D341Med (cell line): ENCODE results near the gene CCDC88C.

Experiments
- DNase-seq: peaks from one replicate; pipeline ENCODE4 v3.0.0; 2012; ENCODE audit warnings: low spot score

CCDC88C gene

GRCh38 chr14:91366749-91367148, 50.9 kb downstream of the CCDC88C start:
- no peak for DNase-seq

- no peak for DNase-seq
Measured at GRCh38 chr14:91365552-91365951, 52.1 kb downstream of the CCDC88C start.

GRCh38 chr14:91364524-91365270, 52.9 kb downstream of the CCDC88C start:
- DNase-seq, result no peak

- DNase-seq, result no peak
Measured at GRCh38 chr14:91363776-91364523, 53.7 kb downstream of the CCDC88C start.

GRCh38 chr14:91361233-91361811, 56.3 kb downstream of the CCDC88C start:
- DNase-seq, result no peak

GRCh38 chr14:91360490-91361232, 57.0 kb downstream of the CCDC88C start:
- no peak for DNase-seq

GRCh38 chr14:91358654-91359220, 58.9 kb downstream of the CCDC88C start:
- no peak for DNase-seq

DNA sequence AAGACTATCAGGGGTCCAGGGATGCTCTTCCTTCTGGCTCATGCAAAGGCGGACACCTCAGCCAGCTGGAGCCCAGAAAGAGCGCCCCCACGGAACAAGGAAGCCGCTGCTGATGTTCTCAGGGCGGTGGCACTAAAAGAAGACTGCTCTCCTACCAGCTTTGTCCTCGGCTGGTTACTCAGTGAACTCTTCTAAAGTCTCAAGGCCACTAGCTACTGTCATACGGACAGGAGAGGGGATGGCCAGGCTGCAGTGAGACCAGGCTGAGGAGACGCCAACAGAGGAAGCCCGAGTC, 59.6 kb downstream of the CCDC88C start:
- no peak for DNase-seq

DNA sequence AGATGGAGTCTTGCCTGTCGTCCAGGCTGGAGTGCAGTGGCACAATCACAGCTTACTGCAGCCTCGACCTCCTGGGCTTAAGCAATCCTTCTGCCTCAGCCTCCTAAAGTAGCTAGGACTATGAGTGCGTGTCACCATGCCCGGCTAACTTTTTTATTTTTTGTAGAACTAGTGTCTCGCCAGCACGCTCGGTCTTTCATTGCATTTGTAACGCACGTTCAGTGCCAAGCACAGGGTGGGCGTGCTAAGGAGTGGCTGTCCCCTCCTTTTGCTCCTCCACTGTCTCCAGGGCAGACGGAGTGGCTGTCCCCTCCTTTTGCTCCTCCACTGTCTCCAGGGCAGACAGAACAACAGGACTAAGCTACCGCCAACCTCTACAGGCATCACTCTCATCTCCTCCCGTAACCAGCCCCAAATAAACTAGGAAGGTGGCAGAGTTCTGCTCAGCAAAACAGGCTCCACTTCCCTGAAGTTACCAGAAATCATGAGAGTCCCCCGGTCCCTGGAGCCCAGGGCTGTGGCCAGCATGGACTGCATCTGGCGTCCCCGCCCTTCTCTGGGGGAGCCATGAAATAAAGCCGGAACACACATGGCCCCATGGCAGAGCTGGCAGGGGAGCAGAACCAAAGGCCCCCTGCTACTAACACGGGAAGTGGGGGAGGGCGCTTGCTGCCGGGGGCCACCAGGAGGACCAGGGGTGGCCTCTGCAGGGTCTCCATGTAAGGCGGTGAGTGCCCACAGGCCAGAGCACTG, 60.2 kb downstream of the CCDC88C start:
- DNase-seq, result no peak

DNA sequence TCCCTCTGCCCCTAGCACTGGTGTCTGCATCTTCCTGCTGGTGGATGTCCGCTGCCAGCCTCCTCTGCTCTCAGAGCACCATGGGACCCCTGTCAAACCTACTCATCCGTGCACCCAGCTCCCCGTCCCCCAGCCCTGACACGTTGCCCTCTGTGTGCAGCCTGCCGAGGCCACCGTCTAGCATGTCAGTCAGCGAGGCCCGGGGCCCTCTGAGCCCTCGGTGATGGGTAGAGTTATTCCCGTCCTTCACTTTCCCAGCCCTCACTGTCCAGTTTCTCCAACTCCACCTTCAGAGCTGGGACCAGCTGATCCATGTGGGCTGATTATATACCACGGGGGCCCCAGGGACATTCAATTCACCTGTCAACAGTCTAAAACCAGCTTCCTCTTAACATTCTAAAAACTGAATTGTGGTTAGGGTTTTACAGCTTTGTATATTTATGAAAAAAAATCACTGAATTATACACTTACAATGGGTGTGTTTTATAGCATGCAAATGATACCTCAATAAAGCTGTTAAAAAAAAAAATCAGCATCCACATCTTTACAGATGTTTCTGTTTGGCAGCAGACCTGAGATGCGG, 61.3 kb downstream of the CCDC88C start:
- DNase-seq, result no peak

DNA sequence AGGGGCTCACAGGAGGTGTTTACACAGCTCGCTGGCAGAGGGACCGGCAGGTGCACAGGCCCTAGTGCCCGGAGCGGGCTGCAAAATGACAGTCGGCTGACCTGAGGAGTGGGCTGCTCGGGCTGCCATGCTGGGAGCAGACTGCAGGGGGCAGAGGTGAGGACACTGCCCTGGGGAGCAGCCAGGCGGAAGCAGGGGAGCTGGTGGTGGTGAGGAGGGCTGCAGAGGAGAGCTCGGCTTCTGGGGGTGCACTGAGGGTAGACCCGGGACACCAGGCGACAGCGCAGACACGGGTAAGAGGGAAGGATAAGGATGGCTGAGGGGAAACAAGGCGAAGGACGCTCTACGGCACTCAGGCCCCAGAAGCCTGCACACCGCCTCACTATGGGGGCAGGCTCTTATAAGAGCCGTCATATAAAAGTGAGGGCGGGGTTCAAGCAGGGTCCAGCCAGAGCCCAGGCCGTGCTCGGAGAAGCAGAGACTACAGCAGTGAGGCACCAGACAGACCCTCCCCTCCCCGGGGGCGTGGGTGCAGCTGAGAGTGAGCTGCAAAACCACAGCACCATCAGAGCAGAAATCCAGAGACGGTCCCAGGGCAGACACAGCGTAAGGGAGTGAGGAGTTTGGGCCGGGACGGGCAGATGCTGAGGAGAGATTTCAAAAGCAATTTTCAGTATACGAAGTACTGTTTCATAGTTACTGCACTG, 62.5 kb downstream of the CCDC88C start:
- peak; percentile 75 for DNase-seq

DNA sequence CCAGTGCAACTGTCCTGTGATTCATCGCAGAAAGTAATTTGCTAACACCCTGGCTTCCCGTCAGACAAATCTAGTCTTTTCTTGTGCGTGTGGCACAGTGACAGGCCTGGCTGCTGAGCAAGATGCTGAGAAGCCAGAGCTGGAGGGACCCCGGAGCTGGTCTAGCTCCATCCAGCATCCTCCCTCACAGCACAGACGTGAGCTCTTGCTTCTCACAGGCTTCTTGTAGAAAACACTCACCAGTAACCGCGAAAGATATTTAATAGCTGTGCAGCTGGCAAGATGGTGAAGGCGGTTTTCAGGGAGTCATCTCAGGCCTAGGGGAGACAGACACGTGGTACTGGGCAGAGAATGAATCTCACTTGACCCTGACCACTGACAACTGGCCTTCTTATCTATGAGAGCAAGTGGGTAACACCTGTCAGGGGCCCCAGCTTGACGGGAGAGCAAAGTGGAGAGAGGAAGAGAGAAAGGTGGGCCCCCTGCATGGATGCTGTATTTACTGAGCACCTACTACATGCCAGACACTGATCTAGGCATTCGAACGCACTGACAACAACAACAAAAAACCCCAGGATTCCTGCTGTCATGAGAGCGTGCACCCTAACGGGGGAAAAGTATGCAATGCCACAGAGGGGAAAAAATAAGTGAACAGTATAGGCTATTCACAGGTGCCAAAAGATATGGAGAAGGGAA, 63.3 kb downstream of the CCDC88C start:
- DNase-seq, result no peak

GRCh38 chr14:91352728-91353692, 64.6 kb downstream of the CCDC88C start:
- no peak for DNase-seq

DNA sequence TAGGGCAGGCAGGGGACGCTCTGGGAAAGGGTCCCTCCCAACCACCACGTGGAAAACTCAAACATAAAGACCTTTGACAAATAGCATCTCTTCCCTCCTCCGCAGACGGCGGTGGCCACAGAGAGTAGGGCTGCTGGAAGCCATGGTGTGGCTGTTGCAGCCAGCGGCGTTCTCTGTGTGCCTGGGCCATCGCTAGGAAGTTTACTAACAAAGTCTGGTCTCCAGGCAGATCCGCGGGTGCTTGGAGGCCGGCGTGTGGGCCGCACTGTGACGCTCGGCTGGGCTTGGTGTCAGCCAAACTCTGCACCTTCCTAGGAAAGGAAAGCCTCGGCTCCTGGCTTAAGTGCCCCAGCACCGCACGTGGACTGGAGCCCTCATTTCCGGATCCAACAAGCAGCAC, 65.6 kb downstream of the CCDC88C start:
- DNase-seq, result no peak

DNA sequence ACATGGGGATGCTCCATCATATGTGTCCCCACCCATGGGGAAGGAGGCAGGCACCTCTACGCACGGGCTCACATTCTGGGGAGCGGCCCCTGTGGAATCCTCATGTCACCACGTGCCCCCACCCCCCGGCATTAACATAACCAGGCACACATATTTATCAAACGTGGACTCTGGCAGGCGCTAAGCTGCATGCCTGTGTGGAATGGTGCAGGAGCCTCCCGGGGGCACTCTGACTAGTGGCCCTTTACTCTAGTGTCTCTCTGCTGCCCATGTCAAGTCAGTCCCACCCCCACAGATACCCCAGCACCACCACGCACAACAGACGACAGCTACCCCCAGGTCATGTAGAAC, 66.1 kb downstream of the CCDC88C start:
- DNase-seq, result no peak

- no peak for DNase-seq
Measured at GRCh38 chr14:91350813-91351511, 66.7 kb downstream of the CCDC88C start.

DNA sequence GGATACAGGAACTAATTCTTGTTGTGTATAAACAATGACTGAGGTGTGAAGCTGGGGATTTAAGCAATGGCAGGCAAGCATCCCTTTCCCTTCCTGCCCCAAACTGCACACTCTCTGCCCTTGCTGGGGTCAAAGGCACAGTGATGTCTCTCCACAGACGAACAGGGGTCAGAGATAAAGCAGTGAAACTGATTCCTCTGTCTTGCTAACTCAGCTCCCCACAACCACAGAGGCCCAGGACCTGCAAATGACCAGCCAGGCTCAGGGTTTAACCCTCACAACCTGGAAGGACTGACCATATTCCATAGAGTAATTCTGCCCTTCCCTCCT, 67.2 kb downstream of the CCDC88C start:
- DNase-seq, result no peak

DNA sequence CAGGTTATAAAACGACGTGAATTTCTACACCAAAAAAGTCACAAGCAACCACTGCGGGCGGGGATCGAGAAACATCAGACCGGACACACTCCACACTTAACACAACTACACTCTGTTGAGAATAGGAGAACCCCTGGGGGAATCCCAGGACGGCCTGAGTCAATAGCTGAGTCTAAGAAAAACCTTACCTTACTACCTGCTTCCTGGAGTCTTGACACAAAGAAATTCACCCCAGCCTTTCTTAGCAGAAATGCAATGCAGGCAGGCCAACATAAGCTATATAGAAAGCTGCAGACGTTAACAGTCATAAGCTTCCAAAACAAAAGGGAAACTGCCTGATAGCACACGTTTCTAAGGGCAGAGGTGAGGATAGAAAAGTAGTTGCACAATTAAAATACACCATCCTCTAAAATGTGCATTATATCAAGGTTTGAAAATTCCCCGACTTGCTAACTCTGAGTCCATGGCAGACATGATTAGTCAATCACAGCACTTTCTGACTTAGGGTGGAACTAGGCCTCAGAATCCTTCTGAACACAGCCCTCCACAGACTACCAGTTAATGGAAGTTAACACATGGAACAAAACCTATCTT, 68.0 kb downstream of the CCDC88C start:
- DNase-seq, result no peak
